Suprapubic skin (tissue), 3 donors: ENCODE data around the gene PLCG2.

Experiments used
- POLR2A ChIP-seq, 2 donors: fragments of 450-650 bp; IDR thresholded peaks; one replicate each; pipeline ENCODE4 v1.6.1; 2017; ENCODE audit warnings: antibody characterized with exemption in 2 of 2, mild to moderate bottlenecking in 2 of 2, moderate library complexity in 2 of 2
- TF ChIP-seq, protein P1 (sequence below), 2 donors: fragments of 200-600 bp in 1 of 2; fragments of 450-650 bp in 1 of 2; sonication (generic) in 1 of 2; IDR thresholded peaks; one replicate each; pipeline ENCODE4 v1.5.1; 2016 to 2019; ENCODE audit warnings: antibody characterized with exemption in 2 of 2, mild to moderate bottlenecking in 1 of 2, moderate library complexity in 1 of 2

- TF ChIP-seq, protein P1, sequence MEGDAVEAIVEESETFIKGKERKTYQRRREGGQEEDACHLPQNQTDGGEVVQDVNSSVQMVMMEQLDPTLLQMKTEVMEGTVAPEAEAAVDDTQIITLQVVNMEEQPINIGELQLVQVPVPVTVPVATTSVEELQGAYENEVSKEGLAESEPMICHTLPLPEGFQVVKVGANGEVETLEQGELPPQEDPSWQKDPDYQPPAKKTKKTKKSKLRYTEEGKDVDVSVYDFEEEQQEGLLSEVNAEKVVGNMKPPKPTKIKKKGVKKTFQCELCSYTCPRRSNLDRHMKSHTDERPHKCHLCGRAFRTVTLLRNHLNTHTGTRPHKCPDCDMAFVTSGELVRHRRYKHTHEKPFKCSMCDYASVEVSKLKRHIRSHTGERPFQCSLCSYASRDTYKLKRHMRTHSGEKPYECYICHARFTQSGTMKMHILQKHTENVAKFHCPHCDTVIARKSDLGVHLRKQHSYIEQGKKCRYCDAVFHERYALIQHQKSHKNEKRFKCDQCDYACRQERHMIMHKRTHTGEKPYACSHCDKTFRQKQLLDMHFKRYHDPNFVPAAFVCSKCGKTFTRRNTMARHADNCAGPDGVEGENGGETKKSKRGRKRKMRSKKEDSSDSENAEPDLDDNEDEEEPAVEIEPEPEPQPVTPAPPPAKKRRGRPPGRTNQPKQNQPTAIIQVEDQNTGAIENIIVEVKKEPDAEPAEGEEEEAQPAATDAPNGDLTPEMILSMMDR (IDR thresholded peaks at IDR 0.05) = no peak
- TF ChIP-seq POLR2A (IDR thresholded peaks at IDR 0.05) = no peak
Measured at GRCh38 chr16:81806696-81807095, 27.6 kb downstream of the PLCG2 start.
